Kidney (tissue), 14 donors: ENCODE results near the gene CLIP4. TPM values are rescaled to one million over a fixed set of nuclear protein-coding genes. Genes with fewer than 3 reads are reported as not detected.

Source experiments
- DNase-seq, 5 donors: peaks; one replicate each; pipeline ENCODE4 v3.0.0-alpha.2; 2013 to 2020
- FAIRE-seq: peaks from 2 replicates; lab custom pipeline; 2012; peaks lifted over from hg19 to GRCh38; lab: Jason Lieb, UNC
- H3K27ac ChIP-seq, 2 donors: one replicate each; pipeline ENCODE4 v1.7.0; 2013; ENCODE audit warnings: low read depth in 2 of 2, low read length in 2 of 2, inconsistent platforms in 1 of 2
- H3K27me3 ChIP-seq: one replicate; pipeline ENCODE4 v1.7.1; 2013; ENCODE audit warnings: low read length, inconsistent platforms; ENCODE audit not compliant: control insufficient read depth, insufficient read depth
- H3K36me3 ChIP-seq, 3 donors: one replicate each; pipeline versions ENCODE4 v1.7.0 to v1.7.1; 2013; ENCODE audit warnings: low read length in 3 of 3, control low read depth in 1 of 3, inconsistent platforms in 1 of 3; ENCODE audit not compliant: insufficient read depth in 3 of 3, control insufficient read depth in 2 of 3
- H3K4me1 ChIP-seq, 3 donors: one replicate each; pipeline versions ENCODE4 v1.7.0 to v1.7.1; 2013; ENCODE audit warnings: low read length in 3 of 3, inconsistent platforms in 1 of 3, low read depth in 1 of 3; ENCODE audit not compliant: control insufficient read depth in 2 of 3, insufficient read depth in 2 of 3
- H3K4me3 ChIP-seq, 3 donors: one replicate each; pipeline versions ENCODE4 v1.7.0 to v1.8.1; 2013; ENCODE audit warnings: low read length in 3 of 3, control low read depth in 1 of 3, inconsistent platforms in 1 of 3
- H3K9ac ChIP-seq, 3 donors: one replicate each; pipeline versions ENCODE4 v1.7.0 to v1.7.1; 2013; ENCODE audit warnings: low read length in 3 of 3, control low read depth in 1 of 3, inconsistent platforms in 1 of 3
- H3K9me3 ChIP-seq, 3 donors: one replicate each; pipeline versions ENCODE4 v1.7.0 to v1.7.1; 2013; ENCODE audit warnings: low read length in 3 of 3, control low read depth in 1 of 3, inconsistent platforms in 1 of 3; ENCODE audit not compliant: control insufficient read depth in 2 of 3, insufficient read depth in 1 of 3
- CTCF ChIP-seq: IDR thresholded peaks from 3 replicates; pipeline ENCODE4 v1.5.1; 2012; ENCODE audit warnings: mild to moderate bottlenecking, moderate library complexity, borderline replicate concordance; ENCODE audit not compliant: insufficient read depth; ENCODE audit errors: extremely low read depth
- intact Hi-C: fragments of 100-400 bp; cut with DNase I; formaldehyde crosslinking; loops from one replicate; pipeline ENCODE4 v1.11.1; 2022
- polyA plus RNA-seq: library from polyadenylated mRNA; stranded (reverse); fragments of 350-450 nt; fragmentation: Illumina TruSeq; extraction: RNeasy Lipid Tissue Mini Kit (QIAGEN cat#74804); gene quantifications from one replicate; pipeline ENCODE4 v1.2.3, GENCODE V29; 2014; ENCODE audit warnings: low read depth, low replicate concordance; ENCODE audit not compliant: insufficient read depth
- total RNA-seq: library from RNA; stranded (reverse); fragmentation: NEBNext Ultra II Directional; extraction: Animal tissue kit (Norgen Biotek cat#: 25700); gene quantifications from one replicate; pipeline ENCODE4 v1.2.1, GENCODE V29; 2021
- donor health status: control.
- donor health status: control.
- donor health status: control.
- donor health status: control.
- donor health status: control.
- donor health status: DM: yes; HTN: yes; CAD: no.
- donor health status: Normal renal cell carcinoma (clear cell type).

The CLIP4 gene
- total and polyA plus RNA-seq, 2 donors from 2014 or later, result 7.8 to 18.1 TPM

DNA sequence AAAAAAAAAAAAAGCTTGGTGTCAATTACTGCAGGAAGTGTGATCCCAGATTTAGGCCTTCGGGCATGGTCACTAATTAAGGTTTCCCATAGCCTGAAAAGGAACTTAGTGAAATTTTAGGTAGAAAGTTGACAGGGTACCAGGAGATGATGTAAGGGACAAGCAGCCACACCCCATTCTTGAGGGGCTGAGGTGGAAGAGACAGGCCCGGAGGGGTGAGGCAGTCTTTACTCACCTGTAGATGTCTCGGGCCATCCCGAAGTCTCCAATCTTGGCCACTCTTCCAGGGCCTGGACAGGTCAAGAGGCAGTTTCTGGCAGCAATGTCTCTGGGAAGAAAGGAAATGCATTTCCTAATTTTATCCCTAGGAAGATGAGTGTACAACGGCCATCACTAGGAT, 94.3 kb downstream of the CLIP4 start:
- Histone ChIP-seq H3K27me3 (no peaks in the 10 kb centered on the region), H3K4me1 (no peaks in the 10 kb centered on the region), H3K36me3 (no peaks in the 10 kb centered on the region), H3K9me3 (no peaks in the 10 kb centered on the region), H3K27ac (no peak overlapping the region), H3K9ac (no peak overlapping the region), H3K4me3 (no peak overlapping the region)
- TF ChIP-seq CTCF, result no peak
- DNase-seq (no peak), FAIRE-seq (no peak)
- intact Hi-C loops, result no loop called here

DNA sequence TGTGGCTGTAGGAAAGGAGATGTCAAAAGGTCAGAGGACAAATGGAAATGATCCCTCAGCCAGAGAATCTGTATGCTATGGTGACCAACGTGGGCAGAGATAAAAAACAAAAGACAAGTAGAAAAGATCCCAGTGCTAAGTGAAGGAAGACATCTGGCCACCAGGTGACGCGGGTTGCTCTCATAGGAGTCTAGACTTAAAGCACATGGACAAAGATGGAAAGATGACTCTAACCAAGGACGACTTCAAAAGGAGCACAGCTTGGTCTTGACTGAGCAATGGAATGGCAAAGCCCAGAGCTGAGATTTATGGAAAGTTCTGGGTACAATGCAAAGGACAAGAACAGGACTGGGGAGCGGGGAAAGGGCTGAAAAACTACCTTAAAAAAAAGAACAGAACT, 96.8 kb downstream of the CLIP4 start:
- H3K9me3 ChIP-seq, result no peaks in the 10 kb centered on the region
- no peak for TF ChIP-seq CTCF
- no peak for FAIRE-seq
- H3K27me3 ChIP-seq, result no peaks in the 10 kb centered on the region
- H3K36me3 ChIP-seq, result no peaks in the 10 kb centered on the region
- no peaks in the 10 kb centered on the region for H3K4me1 ChIP-seq
- DNase-seq, result no peak
- H3K27ac ChIP-seq, result no peak overlapping the region
- H3K4me3 ChIP-seq, result no peak overlapping the region
- intact Hi-C loops, result no loop called here
- no peak overlapping the region for H3K9ac ChIP-seq

GRCh38 chr2:29213888-29214291, 98.7 kb downstream of the CLIP4 start:
- intact Hi-C loops, result no loop called here
- no peak for TF ChIP-seq CTCF
- DNase-seq (peak in 3 of 5 donors; percentile 27 to 48 (median 29)), FAIRE-seq (no peak)
- Histone ChIP-seq H3K4me3 (no peak overlapping the region), H3K4me1 (no peaks in the 10 kb centered on the region), H3K27me3 (no peaks in the 10 kb centered on the region), H3K36me3 (no peaks in the 10 kb centered on the region), H3K9ac (no peak overlapping the region), H3K27ac (no peak overlapping the region), H3K9me3 (no peaks in the 10 kb centered on the region)

- no peaks in the 10 kb centered on the region for H3K36me3 ChIP-seq
- no peaks in the 10 kb centered on the region for H3K4me1 ChIP-seq
- peak in 2 of 5 donors; percentile 6 to 13 for DNase-seq
- no peak for TF ChIP-seq CTCF
- no peak overlapping the region for H3K4me3 ChIP-seq
- H3K27me3 ChIP-seq, result no peaks in the 10 kb centered on the region
- H3K27ac ChIP-seq, result no peak overlapping the region
- no peak overlapping the region for H3K9ac ChIP-seq
- no peak for FAIRE-seq
- intact Hi-C loops, result no loop called here
- no peaks in the 10 kb centered on the region for H3K9me3 ChIP-seq
These were observed 99.9 kb downstream of the CLIP4 start for GRCh38 chr2:29215073-29215472.
